Adrenal gland (tissue), 12 donors: ENCODE results near the gene KLK10. TPM values are rescaled to one million over a fixed set of nuclear protein-coding genes. Genes with fewer than 3 reads are reported as not detected.

Experiments used
- DNase-seq, 7 donors: peaks; one replicate each; pipeline ENCODE4 v3.0.0-alpha.2; 2019 to 2020
- H3K27ac ChIP-seq, 5 donors: fragments of 200-600 bp; sonication (generic) in 4 of 5; 1 replicate in 3 of 5; 2 replicates in 2 of 5; pipeline versions ENCODE4 v1.5.1 to v1.8.0; 2016 to 2020; ENCODE audit warnings: mild to moderate bottlenecking in 1 of 5
- H3K27me3 ChIP-seq: fragments of 200-600 bp; 2 replicates; pipeline ENCODE4 v1.8.0; 2021
- H3K36me3 ChIP-seq, 2 donors: fragments of 200-600 bp; replicated peaks in 1 of 2; 1 replicate in 1 of 2; 2 replicates in 1 of 2; pipeline versions ENCODE4 v1.5.1 to v1.8.0; 2018 to 2022
- H3K4me1 ChIP-seq, 2 donors: fragments of 200-600 bp; replicated peaks in 1 of 2; 1 replicate in 1 of 2; 2 replicates in 1 of 2; pipeline versions ENCODE4 v1.5.1 to v1.8.0; 2018 to 2021
- H3K4me3 ChIP-seq, 4 donors: fragments of 200-600 bp; sonication (generic) in 3 of 4; one replicate each; pipeline ENCODE4 v1.5.1; 2016 to 2018
- H3K9me3 ChIP-seq, 3 donors: fragments of 200-600 bp; sonication (generic) in 1 of 3; replicated peaks in 1 of 3; 1 replicate in 2 of 3; 2 replicates in 1 of 3; pipeline versions ENCODE4 v1.5.1 to v1.8.0; 2016 to 2021
- CTCF ChIP-seq, 6 experiments: fragments of 450-650 bp in 4 of 6; fragments of 200-600 bp in 2 of 6; sonication (generic) in 1 of 6; IDR thresholded peaks; 1 replicate in 5 of 6; 2 replicates in 1 of 6; pipeline versions ENCODE4 v1.5.1 to v1.8.0; 2016 to 2021; ENCODE audit warnings: antibody characterized with exemption in 6 of 6, mild to moderate bottlenecking in 2 of 6, moderate library complexity in 1 of 6
- POLR2A ChIP-seq, 2 donors: fragments of 450-650 bp; IDR thresholded peaks; one replicate each; pipeline ENCODE4 v1.6.1; 2017; ENCODE audit warnings: antibody characterized with exemption in 2 of 2, mild to moderate bottlenecking in 2 of 2, moderate library complexity in 1 of 2
- WGBS, 4 donors: extraction: QIAGEN DNeasy Blood & Tissue Kit in 2 of 4; methylation state at CpG; one replicate each; pipeline versions ENCODE4 v1.1.5 to v1.1.7; 2013 to 2017; 5-methylcytosine and 5-hydroxymethylcytosine counted together
- intact Hi-C, 2 donors: fragments of 100-400 bp; cut with DNase I; formaldehyde crosslinking; loops; one replicate each; pipeline versions ENCODE4 v1.14.1 to v1.15.0; 2022 to 2023
- polyA plus RNA-seq, 3 donors: library from polyadenylated mRNA; stranded (reverse); fragments of 200-250 nt in 2 of 3; fragments of 350-450 nt in 1 of 3; fragmentation: Illumina TruSeq in 1 of 3; extraction: RNeasy Lipid Tissue Mini Kit (QIAGEN cat#74804) in 1 of 3; gene quantifications; one replicate each; pipeline ENCODE4 v1.2.3, GENCODE V29; 2013 to 2014
- total RNA-seq, 9 donors: library from RNA; depleted of rRNA in 4 of 9; stranded (reverse); fragments of >200 nt in 4 of 9; fragments of 120-200 nt in 1 of 9; fragmentation: NEBNext Ultra II Directional in 1 of 9; extraction: Animal tissue kit (Norgen Biotek cat#: 25700) in 1 of 9; gene quantifications; one replicate each; pipeline versions ENCODE4 v1.1.0 to v1.2.4, GENCODE V29; 2013 to 2023
- donor health status: healthy with polysubstance abuse.
- donor health status: Bipolar disorder and iron deficiency.
- donor health status: DM: yes; HTN: yes; CAD: no.
- donor health status: DM: no; HTN: no; CAD: no.
- donor health status: DM: no; HTN: no; CAD: no.
- donor health status: DM: yes; HTN: yes; CAD: no.

The KLK10 gene
- total and polyA plus RNA-seq, 12 donors, result 0.23 to 1.4 (median 0.38) TPM; not detected in 6

DNA sequence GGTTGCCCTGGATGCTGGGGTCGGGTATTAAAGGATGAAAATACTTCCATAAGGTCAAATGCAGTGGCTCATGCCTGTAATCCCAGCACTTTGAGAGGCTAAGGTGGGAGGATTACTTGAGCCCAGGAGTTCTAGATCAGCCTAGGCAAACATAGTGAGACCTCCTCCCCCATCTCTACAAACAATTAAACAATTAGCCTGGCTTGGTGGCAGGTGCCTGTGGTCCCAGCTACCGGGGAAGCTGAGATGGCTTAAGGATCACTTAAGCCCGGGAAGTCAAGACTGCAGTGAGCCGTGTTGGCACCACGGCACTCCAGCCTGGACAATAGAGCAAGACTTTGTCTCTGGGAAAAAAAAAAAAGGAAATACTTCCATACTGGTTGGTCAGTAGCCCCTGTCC is 5.4 kb upstream of the KLK10 start:
- Histone ChIP-seq H3K27ac (no peak overlapping the region), H3K9me3 (no peaks in the 10 kb centered on the region), H3K27me3 (peaks cover 12% of the 10 kb centered on the region), H3K4me3 (no peak overlapping the region), H3K4me1 (no peaks in the 10 kb centered on the region), H3K36me3 (no peaks in the 10 kb centered on the region)
- 45 to 72% (median 59%) methylated on average over 5 of the region's 5 CpGs for WGBS, 4 donors
- no peak for TF ChIP-seq POLR2A (IDR thresholded peaks at IDR 0.05)
- no peak for TF ChIP-seq CTCF (IDR thresholded peaks at IDR 0.05)
- intact Hi-C loops, result loop anchor here in 1 of 2 donors (10.0 kb wide), 1 partner anchor 150 kb away; no protein-coding TSS in a partner anchor
- DNase-seq, result no peak

DNA sequence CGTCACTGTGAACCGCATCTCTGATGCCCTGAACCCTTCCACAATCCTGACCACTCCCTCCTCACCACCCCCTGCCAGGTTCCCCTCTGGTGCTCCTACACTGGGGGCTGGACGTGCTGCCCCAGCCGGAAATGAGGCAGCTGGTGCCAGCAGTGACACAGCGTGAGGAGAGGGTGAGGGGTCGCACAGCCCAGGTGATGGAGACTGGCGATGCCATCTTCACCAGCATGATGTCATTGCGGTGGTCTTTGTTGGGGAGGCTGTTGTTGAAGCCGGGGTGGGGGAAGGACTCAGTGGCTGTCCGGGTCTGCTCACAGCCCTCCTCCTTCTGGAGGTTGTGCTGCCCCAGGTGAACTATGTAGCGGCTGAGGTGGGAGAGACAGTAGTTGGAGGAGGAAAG is 4.4 kb upstream of the KLK10 start:
- 60 to 69% (median 65%) methylated on average over 11 of the region's 11 CpGs for WGBS, 4 donors
- H3K27ac ChIP-seq, result no peak overlapping the region
- H3K4me3 ChIP-seq, result no peak overlapping the region
- H3K27me3 ChIP-seq, result peaks cover 18% of the 10 kb centered on the region
- TF ChIP-seq CTCF (IDR thresholded peaks at IDR 0.05) (no peak), POLR2A (IDR thresholded peaks at IDR 0.05) (no peak)
- intact Hi-C loops, result loop anchor here in 1 of 2 donors (10.0 kb wide), 1 partner anchor 151 kb away; no protein-coding TSS in a partner anchor
- peaks cover 0 to under 1% of the 10 kb centered on the region in 2 donors for H3K4me1 ChIP-seq
- DNase-seq, result no peak
- no peaks in the 10 kb centered on the region for H3K9me3 ChIP-seq
- H3K36me3 ChIP-seq, result no peaks in the 10 kb centered on the region

DNA sequence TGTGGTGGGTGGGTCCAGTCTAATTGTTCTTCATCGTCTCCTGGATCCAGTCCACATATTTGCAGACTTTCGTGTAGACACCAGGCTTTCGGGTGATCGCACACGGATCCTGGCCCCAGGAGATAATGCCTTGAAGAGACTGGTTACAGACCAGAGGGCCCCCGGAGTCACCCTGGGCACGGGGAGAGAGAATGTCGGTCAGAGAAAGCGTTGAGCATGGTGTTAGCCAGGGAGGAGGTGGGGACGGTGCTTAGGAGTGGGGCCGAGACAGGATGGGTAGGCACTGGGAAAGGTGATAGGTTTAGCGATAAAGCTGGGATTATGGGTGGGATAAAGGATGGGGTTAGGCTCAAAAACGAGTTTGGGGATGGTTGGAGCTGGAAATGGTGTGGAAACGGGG is 3.0 kb upstream of the KLK10 start:
- TF ChIP-seq CTCF (IDR thresholded peaks at IDR 0.05) (no peak), POLR2A (IDR thresholded peaks at IDR 0.05) (no peak)
- H3K36me3 ChIP-seq, result no peaks in the 10 kb centered on the region
- H3K9me3 ChIP-seq, result no peaks in the 10 kb centered on the region
- WGBS, 4 donors, result 61 to 70% (median 63%) methylated on average over 14 of the region's 14 CpGs
- no peak overlapping the region for H3K4me3 ChIP-seq
- H3K4me1 ChIP-seq, result peaks cover 0 to 8% of the 10 kb centered on the region in 2 donors
- intact Hi-C loops, result loop anchor here in 1 of 2 donors (10.0 kb wide), 1 partner anchor 152 kb away; no protein-coding TSS in a partner anchor
- H3K27ac ChIP-seq, result no peak overlapping the region
- H3K27me3 ChIP-seq, result peaks cover 25% of the 10 kb centered on the region
- no peak for DNase-seq

DNA sequence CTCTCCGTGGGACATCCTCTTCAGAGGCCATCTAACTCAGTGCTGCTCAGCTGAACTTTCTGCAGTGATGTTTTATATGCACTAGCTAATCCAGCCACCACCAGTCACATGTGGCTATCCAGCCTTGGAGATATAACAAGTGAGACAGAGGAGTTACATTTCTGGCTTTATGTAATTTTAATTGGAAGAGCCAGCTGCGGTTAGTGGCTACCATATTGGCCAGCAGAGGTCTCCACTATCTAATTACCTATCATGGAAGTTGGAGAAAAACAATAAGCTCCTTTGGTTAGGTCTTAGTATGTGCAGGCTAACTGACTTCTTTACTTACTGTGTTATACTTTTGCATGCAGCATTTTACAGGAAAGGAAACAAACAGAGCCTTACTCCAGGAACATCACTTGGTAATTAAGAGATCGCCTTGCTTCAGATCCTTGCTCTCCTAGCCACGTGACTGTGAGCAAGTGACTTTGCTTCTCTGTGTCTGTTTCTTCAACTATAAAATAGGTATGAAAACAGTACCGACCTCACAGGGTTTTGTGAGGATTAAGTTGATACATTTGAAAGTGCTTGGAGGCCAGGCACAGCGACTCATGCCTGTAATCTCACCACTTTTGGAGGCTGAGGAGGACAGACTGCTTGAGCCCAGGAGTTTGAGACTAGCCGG is 1.6 kb upstream of the KLK10 start:
- intact Hi-C loops, result loop anchor here in 1 of 2 donors (10.0 kb wide), 1 partner anchor 154 kb away; no protein-coding TSS in a partner anchor
- WGBS, 4 donors, result 26 to 37% (median 34%) methylated on average over 7 of the region's 7 CpGs
- Histone ChIP-seq H3K27ac (no peak overlapping the region), H3K27me3 (peaks cover 31% of the 10 kb centered on the region), H3K4me3 (no peak overlapping the region), H3K4me1 (peaks cover 0 to 8% of the 10 kb centered on the region in 2 donors), H3K9me3 (no peaks in the 10 kb centered on the region), H3K36me3 (no peaks in the 10 kb centered on the region)
- peak in 3 of 7 donors; percentile 28 to 61 (median 51) for DNase-seq
- TF ChIP-seq POLR2A (IDR thresholded peaks at IDR 0.05) (no peak), CTCF (IDR thresholded peaks at IDR 0.05) (peak; percentile 63 to 70 (median 64))
